IMR-90 (cell line): Measurements from ENCODE around the gene MON1A. TPM values are rescaled to one million over a fixed set of nuclear protein-coding genes. Genes with fewer than 3 reads are reported as not detected.

Source experiments
- ATAC-seq: fragments of 200-7000 bp; cut with Tn5 transposase; 2 replicates; pipeline ENCODE4 v1.9.1; 2020; ENCODE audit warnings: low read depth, mild to moderate bottlenecking, moderate library complexity
- BruUV-seq: library from RNA; stranded (reverse); fragments of 400-500 nt; replicated peaks from 2 replicates; lab custom pipeline; 2021; lab: Mats Ljungman, UMichigan
- CTCF ChIA-PET: fragments of 300-600 bp; formaldehyde crosslinking; extraction: SDS; loops from one replicate; lab custom pipeline; 2021; ENCODE audit warnings: antibody characterized with exemption; lab: Yijun Ruan, JAX
- POLR2A ChIA-PET: fragments of 300-600 bp; sonication (Branson Sonifier 250); formaldehyde crosslinking; loops from one replicate; lab custom pipeline; 2022; ENCODE audit warnings: antibody characterized with exemption; ENCODE audit not compliant: unreplicated experiment; lab: Charles Lee
- DNase-seq: peaks from one replicate; pipeline ENCODE4 v3.0.0; 2013
- H2AFZ ChIP-seq: replicated peaks from 2 replicates; pipeline ENCODE3; 2013; ENCODE audit warnings: low read length, mild to moderate bottlenecking; ENCODE audit not compliant: poor library complexity
- H2AK5ac ChIP-seq: 2 replicates; pipeline ENCODE4 v1.6.1; 2013; ENCODE audit warnings: low read depth, low read length, inconsistent platforms
- H2AK9ac ChIP-seq: replicated peaks from 2 replicates; pipeline ENCODE3; 2013; ENCODE audit warnings: mild to moderate bottlenecking, low read depth, low read length, moderate library complexity; ENCODE audit not compliant: poor library complexity
- H2BK120ac ChIP-seq: 2 replicates; pipeline ENCODE4 v1.6.1; 2013; ENCODE audit warnings: low read depth, low read length, inconsistent platforms
- H2BK15ac ChIP-seq: 3 replicates; pipeline ENCODE4 v1.6.1; 2013; ENCODE audit warnings: low read depth, low read length, inconsistent platforms
- H2BK20ac ChIP-seq: 2 replicates; pipeline ENCODE4 v1.6.1; 2013; ENCODE audit warnings: low read depth, mild to moderate bottlenecking, inconsistent platforms, low read length, moderate library complexity
- H2BK5ac ChIP-seq: 2 replicates; pipeline ENCODE4 v1.6.1; 2013; ENCODE audit warnings: mild to moderate bottlenecking, low read depth, low read length, inconsistent platforms; ENCODE audit not compliant: poor library complexity, severe bottlenecking
- H3K14ac ChIP-seq: replicated peaks from 2 replicates; pipeline ENCODE4 v1.6.1; 2013; ENCODE audit warnings: low read depth, low read length, inconsistent platforms
- H3K18ac ChIP-seq: 2 replicates; pipeline ENCODE4 v1.6.1; 2013; ENCODE audit warnings: low read depth, low read length, control low read depth
- H3K23ac ChIP-seq: 2 replicates; pipeline ENCODE4 v1.6.1; 2013; ENCODE audit warnings: low read depth, low read length, inconsistent platforms
- H3K27ac ChIP-seq: 2 replicates; pipeline ENCODE4 v1.5.1; 2013; ENCODE audit warnings: mild to moderate bottlenecking, control low read depth, low read length; ENCODE audit not compliant: insufficient read depth
- H3K27me3 ChIP-seq: 2 replicates; pipeline ENCODE4 v1.6.1; 2013; ENCODE audit warnings: low read length; ENCODE audit not compliant: control insufficient read depth, insufficient read depth
- H3K36me3 ChIP-seq: 2 replicates; pipeline ENCODE4 v1.6.1; 2013; ENCODE audit warnings: low read length, mixed read lengths; ENCODE audit not compliant: control insufficient read depth, insufficient read depth
- H3K4ac ChIP-seq: 2 replicates; pipeline ENCODE4 v1.6.1; 2013; ENCODE audit warnings: low read depth, low read length, inconsistent platforms
- H3K4me1 ChIP-seq: 2 replicates; pipeline ENCODE4 v1.6.1; 2013; ENCODE audit warnings: low read length, mixed read lengths; ENCODE audit not compliant: control insufficient read depth, insufficient read depth
- H3K4me2 ChIP-seq: 2 replicates; pipeline ENCODE4 v1.6.1; 2013; ENCODE audit warnings: low read depth, mild to moderate bottlenecking, control low read depth, low read length, moderate library complexity
- H3K4me3 ChIP-seq: 2 replicates; pipeline ENCODE4 v1.5.1; 2013; ENCODE audit warnings: low read depth, mild to moderate bottlenecking, control low read depth, low read length, moderate library complexity; ENCODE audit not compliant: insufficient read depth
- H3K56ac ChIP-seq: 2 replicates; pipeline ENCODE4 v1.6.1; 2013; ENCODE audit warnings: low read length, inconsistent platforms; ENCODE audit not compliant: insufficient read depth; ENCODE audit errors: extremely low read depth
- H3K79me1 ChIP-seq, 2 experiments: 2 replicates each; pipeline ENCODE4 v1.6.1; 2013; ENCODE audit warnings: low read length in 2 of 2, inconsistent platforms in 1 of 2, low read depth in 1 of 2
- H3K9ac ChIP-seq: 2 replicates; pipeline ENCODE4 v1.6.1; 2013; ENCODE audit warnings: low read depth, low read length, control low read depth
- H3K9me1 ChIP-seq: 2 replicates; pipeline ENCODE4 v1.6.1; 2013; ENCODE audit warnings: low read length, inconsistent platforms; ENCODE audit not compliant: insufficient read depth
- H3K9me3 ChIP-seq: 2 replicates; pipeline ENCODE4 v1.6.1; 2013; ENCODE audit warnings: low read length; ENCODE audit not compliant: control insufficient read depth, insufficient read depth
- H4K20me1 ChIP-seq: 2 replicates; pipeline ENCODE4 v1.6.1; 2013; ENCODE audit warnings: low read length, inconsistent platforms; ENCODE audit not compliant: insufficient read depth
- H4K5ac ChIP-seq: 2 replicates; pipeline ENCODE4 v1.6.1; 2013; ENCODE audit warnings: mild to moderate bottlenecking, low read depth, low read length, control low read depth
- H4K8ac ChIP-seq, 2 experiments: 2 replicates each; pipeline ENCODE4 v1.6.1; 2013; ENCODE audit warnings: low read depth in 2 of 2, low read length in 2 of 2, control low read depth in 1 of 2, inconsistent platforms in 1 of 2
- H4K91ac ChIP-seq: 2 replicates; pipeline ENCODE4 v1.6.1; 2013; ENCODE audit warnings: low read depth, low read length, inconsistent platforms; ENCODE audit not compliant: insufficient read depth
- CEBPB ChIP-seq: IDR thresholded peaks from 2 replicates; pipeline ENCODE4 v1.6.1; 2012; ENCODE audit warnings: low read depth, low read length, improper control_type of control experiment
- RFX5 ChIP-seq: IDR thresholded peaks from 2 replicates; pipeline ENCODE4 v1.8.0; 2012; ENCODE audit warnings: low read depth, mild to moderate bottlenecking, low read length, moderate library complexity
- WGBS, 2 experiments: methylation state at CpG; one replicate each; pipeline versions ENCODE4 v1.1.5 to v1.1.7; 2013; ENCODE audit warnings: missing lambda C conversion rate in 2 of 2; ENCODE audit not compliant: insufficient read length in 1 of 2; ENCODE audit errors: extremely low coverage in 2 of 2; 5-methylcytosine and 5-hydroxymethylcytosine counted together
- dilution Hi-C: fragments of 300-500 bp; cut with HindIII; formaldehyde crosslinking; loops from one replicate; pipeline ENCODE4 v1.14.3; 2018; ENCODE audit warnings: low sequenced_read_pairs; ENCODE audit not compliant: unreplicated experiment
- in situ Hi-C: fragments of 300-500 bp; cut with MboI; formaldehyde crosslinking; loops from 3 replicates; pipeline ENCODE4 v1.14.3; 2019; ENCODE audit warnings: low sequenced_read_pairs, inconsistent platforms, mixed read lengths
- intact Hi-C: fragments of 100-400 bp; cut with micrococcal nuclease; formaldehyde crosslinking; loops from 2 replicates; pipeline ENCODE4 v1.10.0; 2022
- polyA plus RNA-seq, 3 experiments: library from polyadenylated mRNA; depleted of rRNA; stranded (reverse); fragments of >200 nt; gene quantifications; 2 replicates each; pipeline ENCODE4 v1.2.3, GENCODE V29; 2012; ENCODE audit warnings: low replicate concordance in 1 of 3
- total RNA-seq: library from RNA; depleted of rRNA; stranded (reverse); fragments of >200 nt; gene quantifications from 2 replicates; pipeline ENCODE4 v1.2.3, GENCODE V29; 2012

MON1A gene
- total and polyA plus RNA-seq, 2 of the 4 experiments (the other 2 are of a cell fraction), result 8.2 to 13.5 TPM

DNA sequence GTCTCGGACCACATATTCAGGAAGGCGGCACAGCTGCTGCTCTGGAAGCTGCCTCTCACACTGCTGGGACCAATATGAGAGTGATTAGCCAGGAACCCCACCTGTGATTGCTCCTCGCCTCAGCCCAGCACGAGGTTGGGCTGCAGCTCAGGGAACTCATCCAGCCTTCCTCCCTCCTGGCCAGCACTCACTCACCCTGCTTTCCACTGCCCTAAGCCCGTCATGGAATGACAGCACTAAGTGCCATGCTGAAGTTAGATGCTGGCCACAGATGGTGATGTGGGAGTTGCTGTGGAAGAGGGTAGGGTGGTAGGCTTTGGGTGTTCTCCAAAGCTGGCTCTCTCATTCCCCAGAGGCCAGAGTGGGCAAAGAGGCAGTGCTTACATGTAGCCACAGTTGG, 33.3 kb downstream of the MON1A start:
- Histone ChIP-seq H3K27ac (no peak overlapping the region), H3K36me3 (no peaks in the 10 kb centered on the region), H2AFZ (no peak overlapping the region), H4K5ac (no peak overlapping the region), H3K9ac (no peak overlapping the region), H3K79me1 (no peaks in the 10 kb centered on the region), H3K27me3 (no peaks in the 10 kb centered on the region), H3K4me1 (peaks cover 8% of the 10 kb centered on the region), H3K9me3 (no peaks in the 10 kb centered on the region), H2BK15ac (no peak overlapping the region), H3K18ac (no peak overlapping the region), H4K20me1 (no peaks in the 10 kb centered on the region), H2BK120ac (no peak overlapping the region), H3K56ac (no peak overlapping the region), H3K14ac (no peak overlapping the region), H4K8ac (no peak overlapping the region), H2AK5ac (no peak overlapping the region), H3K4me3 (no peak overlapping the region), H3K4me2 (no peak overlapping the region), H3K9me1 (peaks cover 2% of the 10 kb centered on the region; the same call in 1 of the 2 replicates), H3K23ac (no peak overlapping the region), H2AK9ac (peak overlapping the region; percentile 55), H2BK5ac (no peak overlapping the region), H2BK20ac (no peak overlapping the region), H4K91ac (no peak overlapping the region), H3K4ac (no peak overlapping the region)
- POLR2A ChIA-PET, result no interaction called here
- CTCF ChIA-PET, result no interaction called here
- intact Hi-C loops (no loop called here), in situ Hi-C loops (no loop called here), dilution Hi-C loops (no loop called here)
- ATAC-seq (no peak), DNase-seq (no peak)
- TF ChIP-seq RFX5 (no peak), CEBPB (no peak)
- WGBS, 2 experiments, result no CpG with 5 or more reads among the region's 5 CpGs
- no TSS peak for BruUV-seq
